ENCODE data around the gene PPFIBP1. TPM values are rescaled to one million over a fixed set of nuclear protein-coding genes. Genes with fewer than 3 reads are reported as not detected.

Gene PPFIBP1
- total and polyA plus RNA-seq, 2 of the 8 experiments (the other 6 are each of a cell fraction or from before 2014, with no cell fraction given), result 7.7 to 31.3 TPM

DNA sequence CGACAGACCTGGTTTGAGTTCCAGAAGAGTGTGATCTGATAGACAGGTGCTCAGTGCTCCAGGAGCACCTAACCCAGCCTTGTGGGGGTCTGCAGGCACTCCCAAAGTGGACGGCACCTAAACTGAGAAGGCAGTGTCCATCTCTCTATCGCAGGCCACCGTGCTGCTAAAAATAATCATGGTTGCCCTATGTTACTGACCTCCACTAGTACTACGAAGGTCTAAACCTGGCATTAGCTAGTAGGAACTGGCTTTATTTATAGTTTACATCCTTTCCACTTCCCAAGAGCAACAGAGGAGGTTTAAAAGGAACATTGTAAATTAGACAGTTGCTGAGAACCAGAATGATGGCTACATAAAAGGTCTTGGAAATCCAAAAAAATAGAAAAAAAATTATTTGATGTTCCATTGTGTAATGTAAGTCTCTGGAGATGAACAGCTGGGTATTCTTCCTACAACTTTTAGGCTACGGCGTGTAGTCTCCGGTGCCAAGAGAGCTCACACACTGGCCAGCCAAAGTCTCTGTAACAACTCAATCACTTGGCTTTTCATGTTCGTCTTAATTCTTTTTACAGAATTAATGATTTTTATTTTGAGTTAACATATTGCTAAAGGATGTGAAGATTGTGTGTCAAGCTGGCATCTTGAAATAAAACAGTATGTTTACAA lies 27.3 kb downstream of the PPFIBP1 start (continued):
- TF ChIP-seq NANOG (IDR thresholded peaks at IDR 0.05; ENCODE audit: insufficient read depth, low read depth, low read length, poor library complexity, severe bottlenecking) (no peak), KDM5A (IDR thresholded peaks at IDR 0.05; ENCODE audit: low read length) (no peak), SUZ12 (IDR thresholded peaks at IDR 0.05; ENCODE audit: low read length) (no peak)

Measured in H1 (cell line).